Epithelial cell of proximal tubule (primary cell): ENCODE results near the gene TJP1. TPM values are rescaled to one million over a fixed set of nuclear protein-coding genes. Genes with fewer than 3 reads are reported as not detected.

ENCODE experiments used
- DNase-seq: peaks from one replicate; pipeline ENCODE4 v3.0.0-alpha.2; 2011; ENCODE audit warnings: low read depth
- H3K4me3 ChIP-seq: 2 replicates; pipeline ENCODE4 v1.5.1; 2011; ENCODE audit warnings: low read depth, mild to moderate bottlenecking, low read length
- total RNA-seq: library from RNA; depleted of rRNA; stranded (reverse); fragments of >200 nt; gene quantifications from 2 replicates; pipeline ENCODE4 v1.2.3, GENCODE V29; 2015
- TF ChIP-seq, protein P1 (sequence below): conservative IDR thresholded peaks from 2 replicates; pipeline ENCODE4 v1.5.1; 2012; ENCODE audit warnings: low read depth, mild to moderate bottlenecking, low read length

Gene TJP1
- total RNA-seq, 1 donor from 2014 or later = 106 TPM

DNA sequence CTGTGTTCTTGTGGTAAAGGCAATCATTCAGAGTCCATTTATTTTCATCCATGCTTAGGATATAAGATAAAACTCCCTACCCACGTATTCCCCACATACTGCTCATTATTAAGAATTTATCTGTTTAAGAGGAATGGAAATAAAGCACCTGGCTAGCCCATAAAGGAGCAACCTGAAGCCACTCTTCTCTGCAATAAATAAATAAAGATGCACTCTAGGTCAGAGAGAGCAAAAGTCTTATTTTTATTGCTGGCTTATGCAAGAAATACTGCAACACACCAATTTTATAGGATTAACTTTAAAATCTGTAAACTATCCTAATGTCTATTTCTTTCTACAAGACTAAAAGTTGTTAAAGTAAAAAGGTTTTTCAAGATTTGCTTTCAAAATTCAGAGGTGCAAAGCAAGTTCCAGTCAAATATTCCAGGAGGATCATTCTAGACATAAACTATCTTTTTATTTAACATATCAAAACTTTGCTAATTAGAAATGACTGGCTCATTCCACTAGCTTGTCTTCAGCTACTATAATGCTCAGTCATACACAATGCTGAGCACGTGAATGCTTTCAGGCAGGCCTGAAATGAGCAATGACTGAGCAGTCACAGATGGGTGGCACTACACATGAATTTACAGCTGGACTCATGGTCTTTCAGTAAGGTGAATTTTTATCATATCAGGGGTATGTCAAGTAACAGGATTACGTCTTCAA lies 7.1 kb downstream of the TJP1 start:
- TF ChIP-seq, protein P1, sequence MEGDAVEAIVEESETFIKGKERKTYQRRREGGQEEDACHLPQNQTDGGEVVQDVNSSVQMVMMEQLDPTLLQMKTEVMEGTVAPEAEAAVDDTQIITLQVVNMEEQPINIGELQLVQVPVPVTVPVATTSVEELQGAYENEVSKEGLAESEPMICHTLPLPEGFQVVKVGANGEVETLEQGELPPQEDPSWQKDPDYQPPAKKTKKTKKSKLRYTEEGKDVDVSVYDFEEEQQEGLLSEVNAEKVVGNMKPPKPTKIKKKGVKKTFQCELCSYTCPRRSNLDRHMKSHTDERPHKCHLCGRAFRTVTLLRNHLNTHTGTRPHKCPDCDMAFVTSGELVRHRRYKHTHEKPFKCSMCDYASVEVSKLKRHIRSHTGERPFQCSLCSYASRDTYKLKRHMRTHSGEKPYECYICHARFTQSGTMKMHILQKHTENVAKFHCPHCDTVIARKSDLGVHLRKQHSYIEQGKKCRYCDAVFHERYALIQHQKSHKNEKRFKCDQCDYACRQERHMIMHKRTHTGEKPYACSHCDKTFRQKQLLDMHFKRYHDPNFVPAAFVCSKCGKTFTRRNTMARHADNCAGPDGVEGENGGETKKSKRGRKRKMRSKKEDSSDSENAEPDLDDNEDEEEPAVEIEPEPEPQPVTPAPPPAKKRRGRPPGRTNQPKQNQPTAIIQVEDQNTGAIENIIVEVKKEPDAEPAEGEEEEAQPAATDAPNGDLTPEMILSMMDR = no peak
- DNase-seq = no peak
- H3K4me3 ChIP-seq = no peak overlapping the region

DNA sequence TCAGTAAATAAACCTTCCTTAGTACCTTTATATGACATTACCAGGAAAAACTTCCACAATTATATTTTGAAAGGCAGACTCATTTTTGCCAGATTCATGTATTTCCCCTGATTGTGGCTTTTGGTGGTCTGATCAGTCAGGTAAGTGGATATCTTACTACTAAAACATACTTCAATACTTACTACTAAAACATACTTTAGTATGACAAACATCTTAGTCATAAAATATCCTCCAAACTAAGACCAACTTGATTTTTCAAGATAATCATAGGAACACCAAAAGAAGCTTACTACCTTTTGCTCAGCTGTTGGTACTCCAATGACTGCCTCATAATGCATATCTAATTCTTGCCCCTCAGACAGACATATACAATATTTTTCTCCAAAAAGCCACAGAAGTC lies 9.3 kb downstream of the TJP1 start:
- H3K4me3 ChIP-seq = no peak overlapping the region
- DNase-seq = no peak
- TF ChIP-seq, protein P1 = no peak

GRCh38 chr15:29812384-29812694 lies 9.9 kb downstream of the TJP1 start:
- DNase-seq = no peak
- H3K4me3 ChIP-seq = no peak overlapping the region
- TF ChIP-seq, protein P1 = no peak

GRCh38 chr15:29811691-29812383 lies 10.4 kb downstream of the TJP1 start:
- no peak overlapping the region for H3K4me3 ChIP-seq
- TF ChIP-seq, protein P1 = no peak
- DNase-seq = no peak

- H3K4me3 ChIP-seq = no peak overlapping the region
- TF ChIP-seq, protein P1 = no peak
- no peak for DNase-seq
Observed at GRCh38 chr15:29805708-29806104, 16.6 kb downstream of the TJP1 start.

GRCh38 chr15:29805043-29805707 lies 17.1 kb downstream of the TJP1 start:
- TF ChIP-seq, protein P1 = no peak
- peak; percentile 56 for DNase-seq
- no peak overlapping the region for H3K4me3 ChIP-seq

DNA sequence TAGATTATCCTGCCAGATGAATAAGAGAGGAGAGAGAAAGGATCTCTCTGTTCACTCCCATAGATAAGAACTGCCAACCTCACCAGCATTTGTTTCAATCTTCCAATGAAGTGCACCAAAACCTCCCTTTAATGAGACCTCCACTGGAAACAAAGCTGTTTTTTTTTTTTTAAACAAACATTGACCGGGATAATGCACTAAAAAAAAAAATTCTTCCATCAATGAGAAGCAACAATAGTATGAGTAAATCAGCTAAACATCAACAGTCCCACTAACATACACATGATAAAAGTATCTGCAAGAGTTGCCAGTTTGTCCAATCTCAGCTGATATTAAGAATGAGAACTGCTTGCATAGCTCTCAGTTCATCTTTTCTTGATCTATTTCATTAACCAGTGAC lies 19.9 kb downstream of the TJP1 start:
- TF ChIP-seq, protein P1 = no peak
- no peak overlapping the region for H3K4me3 ChIP-seq
- DNase-seq = no peak
